DMS114 treated with DMSO at 0.1 percent for 48 hours (cell line): ENCODE data around the gene TMEM106A.
"Not testable (repeated sequence)": the region's sequence is repeated elsewhere in the genome, so short reads cannot be mapped to it uniquely, and the experiment has no call there.

Experiments
- DNase-seq: peaks from one replicate; lab custom pipeline; 2025; ENCODE audit not compliant: unreplicated experiment; lab: John Stamatoyannopoulos, UW

The TMEM106A gene

GRCh38 chr17:43211480-43212402 lies at the start of gene TMEM106A:
TMEM106A (plus strand) TSS chr17:43211875; CDS start chr17:43213042, 1,167 bp downstream.
- DNase-seq, result no peak

- not testable (repeated sequence) for DNase-seq
Measured at GRCh38 chr17:43165971-43166370, 45.7 kb upstream of the TMEM106A start.

- DNase-seq, result peak; percentile 54
Measured at GRCh38 chr17:43169561-43170139, 42.0 kb upstream of the TMEM106A start.

GRCh38 chr17:43170140-43170765 lies 41.4 kb upstream of the TMEM106A start:
- DNase-seq, result peak; percentile 97

- DNase-seq, result peak; percentile 95
Measured at GRCh38 chr17:43170766-43171585, 40.7 kb upstream of the TMEM106A start, which contains the start of gene NBR1. NBR1 (plus strand) TSS chr17:43171214; CDS start chr17:43175800, 4,586 bp downstream.

- peak; percentile 41 for DNase-seq
Measured at GRCh38 chr17:43171586-43172487, 39.8 kb upstream of the TMEM106A start.

GRCh38 chr17:43175213-43176118 lies 36.2 kb upstream of the TMEM106A start:
- no peak for DNase-seq

GRCh38 chr17:43176119-43176570 lies 35.5 kb upstream of the TMEM106A start:
- no peak for DNase-seq

- no peak for DNase-seq
Measured at GRCh38 chr17:43183921-43184320, 27.8 kb upstream of the TMEM106A start.

GRCh38 chr17:43186656-43187055 lies 25.0 kb upstream of the TMEM106A start:
- not testable (repeated sequence) for DNase-seq

GRCh38 chr17:43193251-43193650 lies 18.4 kb upstream of the TMEM106A start:
- DNase-seq, result no peak

- no peak for DNase-seq
Measured at GRCh38 chr17:43199633-43200032, 12.0 kb upstream of the TMEM106A start.

GRCh38 chr17:43200127-43200526 lies 11.5 kb upstream of the TMEM106A start:
- DNase-seq, result no peak

- not testable (repeated sequence) for DNase-seq
Measured at GRCh38 chr17:43203013-43203412, 8.7 kb upstream of the TMEM106A start.

- DNase-seq, result no peak
Measured at GRCh38 chr17:43210576-43210975, 1.1 kb upstream of the TMEM106A start.

GRCh38 chr17:43211123-43211479 lies 574 bp upstream of the TMEM106A start:
- no peak for DNase-seq

- DNase-seq, result no peak
Measured at GRCh38 chr17:43212641-43213490, 1.2 kb downstream of the TMEM106A start.

- no peak for DNase-seq
Measured at GRCh38 chr17:43213545-43213944, 1.9 kb downstream of the TMEM106A start.
